ENCODE measurements around the gene IL18BP.

The IL18BP gene

GRCh38 chr11:72040491-72041363 is 42.0 kb downstream of the IL18BP start (continued):
- no peak for TF ChIP-seq ZNF449 (tag by site-specific recombination; IDR thresholded peaks at IDR 0.05)
- TF ChIP-seq ZFP41 (tag by site-specific recombination; IDR thresholded peaks at IDR 0.05; ENCODE audit: borderline replicate concordance) = no peak
- TF ChIP-seq ZNF596 (tag by site-specific recombination; IDR thresholded peaks at IDR 0.05) = 0 out of 2 replicates have a peak, but pooled peaks have one; percentile 22
- no peak for TF ChIP-seq RBAK (tag by site-specific recombination; IDR thresholded peaks at IDR 0.05)
- no peak for TF ChIP-seq ZNF292 (tag by site-specific recombination; IDR thresholded peaks at IDR 0.05; ENCODE audit: borderline replicate concordance, low read depth)
- no peak for TF ChIP-seq ZNF274 (IDR thresholded peaks at IDR 0.05; ENCODE audit: low read length)
- TF ChIP-seq ZNF274 (tag by site-specific recombination; IDR thresholded peaks at IDR 0.05; ENCODE audit: borderline replicate concordance) = no peak
- peak; percentile 72 for TF ChIP-seq GLIS1 (tag by site-specific recombination; IDR thresholded peaks at IDR 0.05)
- TF ChIP-seq TRIM28 (IDR thresholded peaks at IDR 0.05; ENCODE audit: borderline replicate concordance, low read length) = peak; percentile 49; the same call in 1 of the 2 replicates
- no peak for TF ChIP-seq KLF8 (tag by site-specific recombination; IDR thresholded peaks at IDR 0.05)
- TF ChIP-seq TCF7L2 (IDR thresholded peaks at IDR 0.05; ENCODE audit: borderline replicate concordance, low read depth, low read length) = no peak
- TF ChIP-seq ZEB2 (tag by site-specific recombination; IDR thresholded peaks at IDR 0.05) = peak; percentile 45; the same call in 1 of the 2 replicates
- peak; percentile 81 for TF ChIP-seq ZIC2 (tag by site-specific recombination; IDR thresholded peaks at IDR 0.05)
- no peak for TF ChIP-seq ZNF266 (tag by site-specific recombination; IDR thresholded peaks at IDR 0.05; ENCODE audit: low read depth)
- TF ChIP-seq ZNF692 (tag by site-specific recombination; IDR thresholded peaks at IDR 0.05) = peak; percentile 97
- no peak for TF ChIP-seq ZNF280C (tag by site-specific recombination; IDR thresholded peaks at IDR 0.05)
- TF ChIP-seq ZNF169 (tag by site-specific recombination; IDR thresholded peaks at IDR 0.05) = no peak
- TF ChIP-seq ZNF777 (tag by site-specific recombination; IDR thresholded peaks at IDR 0.05; ENCODE audit: borderline replicate concordance) = no peak
- no peak for TF ChIP-seq ZNF843 (tag by site-specific recombination; IDR thresholded peaks at IDR 0.05)
- no peak for TF ChIP-seq HOXD13 (CRISPR knock-in tag; IDR thresholded peaks at IDR 0.05; ENCODE audit: borderline replicate concordance)
- TF ChIP-seq ZSCAN30 (tag by site-specific recombination; IDR thresholded peaks at IDR 0.05) = 0 out of 2 replicates have a peak, but pooled peaks have one; percentile 39
- TF ChIP-seq ZNF391 (tag by site-specific recombination; IDR thresholded peaks at IDR 0.05; ENCODE audit: borderline replicate concordance, low read depth) = no peak
- no peak for TF ChIP-seq ZNF580 (tag by site-specific recombination; IDR thresholded peaks at IDR 0.05)
- TF ChIP-seq PBX3 (CRISPR knock-in tag; IDR thresholded peaks at IDR 0.05) = no peak
- peak; percentile 44; the same call in 1 of the 2 replicates for TF ChIP-seq ZSCAN16 (tag by site-specific recombination; IDR thresholded peaks at IDR 0.05)
- TF ChIP-seq ZNF621 (tag by site-specific recombination; IDR thresholded peaks at IDR 0.05) = no peak
- no peak for TF ChIP-seq ZSCAN18 (tag by site-specific recombination; IDR thresholded peaks at IDR 0.05)
- peak; percentile 88 for TF ChIP-seq PRDM1 (tag by site-specific recombination; IDR thresholded peaks at IDR 0.05)
- TF ChIP-seq MZF1 (tag by site-specific recombination; IDR thresholded peaks at IDR 0.05; ENCODE audit: borderline replicate concordance) = no peak
- TF ChIP-seq ZFP3 (tag by site-specific recombination; IDR thresholded peaks at IDR 0.05; ENCODE audit: low read depth) = no peak
- no peak for TF ChIP-seq ZNF211 (tag by site-specific recombination; IDR thresholded peaks at IDR 0.05; ENCODE audit: low read depth)
- no peak for TF ChIP-seq ZNF549 (tag by site-specific recombination; IDR thresholded peaks at IDR 0.05)
- no peak for TF ChIP-seq ZBTB48 (tag by site-specific recombination; IDR thresholded peaks at IDR 0.05)
